ENCODE measurements around the gene CREB5. TPM values are rescaled to one million over a fixed set of nuclear protein-coding genes. Genes with fewer than 3 reads are reported as not detected.

Gene CREB5
- total RNA-seq, 1 experiment from 2014 or later: 40.5 TPM

GRCh38 chr7:28472332-28472731 lies 60.0 kb downstream of the CREB5 start:
- Mint-ChIP-seq H3K4me1 (ENCODE audit: insufficient read depth, unreplicated experiment) (no peaks in the 10 kb centered on the region), H3K36me3 (ENCODE audit: insufficient read depth, unreplicated experiment) (no peaks in the 10 kb centered on the region), H3K4me3 (ENCODE audit: unreplicated experiment) (no peak overlapping the region), H3K27ac (ENCODE audit: low read depth, unreplicated experiment) (no peak overlapping the region), H3K27me3 (ENCODE audit: insufficient read depth, unreplicated experiment) (no peaks in the 10 kb centered on the region), H3K9me3 (ENCODE audit: unreplicated experiment) (no peaks in the 10 kb centered on the region)
- no TSS peak for BruUV-seq (replicated peaks)
- intact Hi-C loops (cut with micrococcal nuclease): no loop called here
- ChIA-PET POLR2A (no interaction called here), CTCF (no interaction called here)
- no peak for TF ChIP-seq CTCF (IDR thresholded peaks at IDR 0.05; ENCODE audit: unreplicated experiment)
- DNase-seq (ENCODE audit: unreplicated experiment): no peak

- Mint-ChIP-seq H3K36me3 (ENCODE audit: insufficient read depth, unreplicated experiment) (no peaks in the 10 kb centered on the region), H3K4me3 (ENCODE audit: unreplicated experiment) (no peak overlapping the region), H3K27me3 (ENCODE audit: insufficient read depth, unreplicated experiment) (no peaks in the 10 kb centered on the region), H3K4me1 (ENCODE audit: insufficient read depth, unreplicated experiment) (no peaks in the 10 kb centered on the region), H3K27ac (ENCODE audit: low read depth, unreplicated experiment) (no peak overlapping the region), H3K9me3 (ENCODE audit: unreplicated experiment) (no peaks in the 10 kb centered on the region)
- no peak for TF ChIP-seq CTCF (IDR thresholded peaks at IDR 0.05; ENCODE audit: unreplicated experiment)
- POLR2A ChIA-PET: interaction anchor here (0.7 kb wide), 1 partner anchor 39 kb away, joined by 3 read pairs; no protein-coding TSS in a partner anchor
- intact Hi-C loops (cut with micrococcal nuclease): no loop called here
- BruUV-seq (replicated peaks): no TSS peak
- CTCF ChIA-PET: no interaction called here
- DNase-seq (ENCODE audit: unreplicated experiment): no peak
Observed at GRCh38 chr7:28473571-28474281, 61.4 kb downstream of the CREB5 start.

GRCh38 chr7:28474282-28474638 lies 61.9 kb downstream of the CREB5 start:
- ChIA-PET POLR2A (interaction anchor here (0.7 kb wide), 1 partner anchor 39 kb away, joined by 3 read pairs; no protein-coding TSS in a partner anchor), CTCF (no interaction called here)
- Mint-ChIP-seq H3K36me3 (ENCODE audit: insufficient read depth, unreplicated experiment) (no peaks in the 10 kb centered on the region), H3K27ac (ENCODE audit: low read depth, unreplicated experiment) (no peak overlapping the region), H3K27me3 (ENCODE audit: insufficient read depth, unreplicated experiment) (no peaks in the 10 kb centered on the region), H3K9me3 (ENCODE audit: unreplicated experiment) (no peaks in the 10 kb centered on the region), H3K4me1 (ENCODE audit: insufficient read depth, unreplicated experiment) (no peaks in the 10 kb centered on the region), H3K4me3 (ENCODE audit: unreplicated experiment) (no peak overlapping the region)
- no peak for DNase-seq (ENCODE audit: unreplicated experiment)
- BruUV-seq (replicated peaks): no TSS peak
- TF ChIP-seq CTCF (IDR thresholded peaks at IDR 0.05; ENCODE audit: unreplicated experiment): no peak
- intact Hi-C loops (cut with micrococcal nuclease): no loop called here

GRCh38 chr7:28474640-28475039 lies 62.3 kb downstream of the CREB5 start:
- no TSS peak for BruUV-seq (replicated peaks)
- ChIA-PET POLR2A (interaction anchor here (0.7 kb wide), 1 partner anchor 38 kb away, joined by 3 read pairs; no protein-coding TSS in a partner anchor), CTCF (no interaction called here)
- no peaks in the 10 kb centered on the region for H3K27me3 Mint-ChIP-seq (ENCODE audit: insufficient read depth, unreplicated experiment)
- H3K4me1 Mint-ChIP-seq (ENCODE audit: insufficient read depth, unreplicated experiment): no peaks in the 10 kb centered on the region
- TF ChIP-seq CTCF (IDR thresholded peaks at IDR 0.05; ENCODE audit: unreplicated experiment): no peak
- H3K27ac Mint-ChIP-seq (ENCODE audit: low read depth, unreplicated experiment): no peak overlapping the region
- DNase-seq (ENCODE audit: unreplicated experiment): no peak
- H3K9me3 Mint-ChIP-seq (ENCODE audit: unreplicated experiment): no peaks in the 10 kb centered on the region
- no peaks in the 10 kb centered on the region for H3K36me3 Mint-ChIP-seq (ENCODE audit: insufficient read depth, unreplicated experiment)
- H3K4me3 Mint-ChIP-seq (ENCODE audit: unreplicated experiment): no peak overlapping the region
- intact Hi-C loops (cut with micrococcal nuclease): no loop called here
